GM19351 (cell line): ENCODE results near the gene GRHL3.
A peak's percentile ranks its signal among the peaks of the same experiment; 100 is the strongest.

Experiments
- ATAC-seq: cut with Tn5 transposase; IDR thresholded peaks from one replicate; pipeline ENCODE4 v1.9.1; 2021; ENCODE audit warnings: mild to moderate bottlenecking, moderate library complexity; ENCODE audit not compliant: unreplicated experiment

Gene GRHL3

DNA sequence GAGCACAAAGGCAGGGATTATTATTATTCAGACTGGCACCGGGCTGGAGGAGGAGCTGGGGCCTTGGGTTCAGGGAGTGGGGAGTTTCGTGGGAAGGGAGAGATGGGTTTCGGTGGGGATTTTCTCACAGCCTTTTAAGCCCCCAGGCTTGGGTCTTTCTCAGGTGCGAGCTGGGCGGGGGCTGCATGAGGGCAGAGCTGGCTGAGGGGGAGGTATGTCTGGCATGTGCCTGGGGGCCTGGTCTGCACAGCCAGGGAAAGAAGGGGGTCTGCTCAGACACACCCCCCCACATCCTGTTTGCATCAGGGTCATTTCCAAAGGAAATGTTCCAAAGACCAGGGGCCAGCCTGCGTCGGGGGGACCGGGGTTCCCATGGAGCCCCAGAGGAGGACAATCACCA, 21.6 kb downstream of the GRHL3 start:
- no peak for ATAC-seq

DNA sequence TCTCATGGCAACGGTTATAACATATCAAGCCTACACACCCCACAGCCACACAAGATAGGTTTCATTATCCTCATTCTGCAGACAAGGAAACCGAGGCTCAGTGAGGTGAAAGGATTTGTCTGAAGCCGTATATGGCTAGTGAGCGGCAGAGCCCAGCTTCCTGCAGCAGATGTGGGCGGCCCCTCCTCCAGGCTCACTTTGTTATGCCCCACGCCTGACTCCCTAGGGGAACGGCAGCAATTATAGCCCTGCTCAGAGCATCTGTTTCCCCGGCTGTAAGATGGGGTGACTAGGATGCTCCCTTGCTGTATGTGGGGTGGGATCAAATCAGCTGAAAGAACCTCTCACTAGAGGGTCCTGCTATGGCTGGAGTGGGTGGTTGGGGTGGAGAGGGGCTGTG, 22.1 kb downstream of the GRHL3 start:
- no peak for ATAC-seq

DNA sequence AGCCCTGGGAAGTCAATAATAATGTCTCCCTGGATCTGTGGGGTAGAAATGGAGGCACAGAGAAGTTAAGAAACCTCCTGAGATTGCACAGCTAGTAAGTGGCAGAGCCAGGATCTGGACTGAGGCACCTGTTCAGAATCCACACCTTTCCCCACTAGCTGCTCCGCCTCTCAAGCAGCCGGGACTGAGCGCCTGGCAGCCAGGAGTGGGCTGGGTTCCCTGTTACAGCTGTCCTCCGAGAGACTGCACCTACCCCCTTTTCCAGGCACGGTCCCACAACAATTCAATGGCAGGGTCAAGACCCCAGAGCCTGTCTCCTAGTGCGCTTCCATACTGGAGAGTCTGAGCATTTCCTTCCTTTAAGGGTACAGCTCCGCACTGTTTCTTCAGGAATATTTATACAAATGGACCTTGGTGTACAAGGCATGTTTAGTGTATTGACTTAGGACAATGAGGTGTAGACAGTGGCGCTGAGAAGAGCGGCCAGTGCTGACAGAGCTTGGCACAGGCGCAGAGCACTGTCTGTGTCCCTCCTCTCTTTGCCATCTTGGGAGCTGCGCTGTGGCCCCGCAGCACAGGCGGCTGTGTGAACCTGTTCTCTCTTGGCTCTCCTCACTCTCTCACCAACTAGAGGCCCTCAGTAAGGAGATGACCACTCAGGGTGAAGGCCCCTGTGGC, 24.4 kb downstream of the GRHL3 start:
- ATAC-seq, result no peak

DNA sequence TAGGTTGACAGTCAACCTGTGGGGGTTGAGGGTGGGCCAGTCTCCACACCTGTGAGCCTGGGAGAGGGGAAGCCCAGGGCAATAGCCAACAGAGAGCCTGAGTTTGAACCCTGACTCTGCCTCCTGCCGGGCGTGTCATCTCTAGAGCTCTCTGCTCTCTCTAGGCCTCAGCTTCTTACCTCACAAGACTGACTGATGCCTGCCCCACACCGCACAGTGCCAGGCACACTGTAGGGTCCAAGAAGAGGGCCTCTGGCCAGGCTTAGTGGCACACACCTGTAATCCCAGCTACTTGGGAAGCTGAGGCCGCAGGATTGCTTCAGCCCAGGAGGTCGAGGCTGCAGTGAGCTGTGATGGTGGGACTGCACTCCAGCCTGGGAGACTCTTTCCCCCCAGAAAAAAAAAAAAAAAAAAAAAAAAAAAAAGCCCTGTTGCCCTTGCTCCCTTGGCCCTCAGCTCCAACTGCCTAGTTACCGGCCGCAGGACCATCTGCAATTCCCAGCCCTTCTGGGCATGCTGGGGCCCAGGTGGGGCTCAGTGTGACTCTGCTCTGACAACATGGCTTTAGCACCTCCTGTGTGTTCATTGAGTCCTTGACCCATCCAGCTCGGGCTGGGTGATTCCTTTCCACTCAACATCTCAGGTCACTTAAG, 25.1 kb downstream of the GRHL3 start:
- no peak for ATAC-seq

DNA sequence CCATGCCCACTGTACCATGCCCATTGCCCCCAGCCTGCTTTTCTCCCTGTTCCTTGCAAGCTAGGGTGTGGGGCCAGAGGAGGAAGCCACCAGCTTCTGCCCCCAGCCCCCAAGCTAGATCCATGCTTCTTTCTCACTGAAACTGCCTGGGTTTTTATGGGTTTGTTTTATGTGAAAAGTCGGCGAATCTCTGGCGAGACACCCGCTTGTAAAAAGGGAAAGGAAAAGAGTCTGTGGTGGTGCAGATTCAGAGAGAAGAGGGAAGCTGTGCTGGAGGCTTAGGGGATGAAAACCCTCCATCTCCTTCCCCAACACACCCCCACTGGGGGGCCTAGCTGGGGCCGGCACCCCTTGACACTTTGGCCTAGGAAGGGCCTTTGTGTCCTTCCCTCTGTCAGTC, 26.2 kb downstream of the GRHL3 start:
- no peak for ATAC-seq

DNA sequence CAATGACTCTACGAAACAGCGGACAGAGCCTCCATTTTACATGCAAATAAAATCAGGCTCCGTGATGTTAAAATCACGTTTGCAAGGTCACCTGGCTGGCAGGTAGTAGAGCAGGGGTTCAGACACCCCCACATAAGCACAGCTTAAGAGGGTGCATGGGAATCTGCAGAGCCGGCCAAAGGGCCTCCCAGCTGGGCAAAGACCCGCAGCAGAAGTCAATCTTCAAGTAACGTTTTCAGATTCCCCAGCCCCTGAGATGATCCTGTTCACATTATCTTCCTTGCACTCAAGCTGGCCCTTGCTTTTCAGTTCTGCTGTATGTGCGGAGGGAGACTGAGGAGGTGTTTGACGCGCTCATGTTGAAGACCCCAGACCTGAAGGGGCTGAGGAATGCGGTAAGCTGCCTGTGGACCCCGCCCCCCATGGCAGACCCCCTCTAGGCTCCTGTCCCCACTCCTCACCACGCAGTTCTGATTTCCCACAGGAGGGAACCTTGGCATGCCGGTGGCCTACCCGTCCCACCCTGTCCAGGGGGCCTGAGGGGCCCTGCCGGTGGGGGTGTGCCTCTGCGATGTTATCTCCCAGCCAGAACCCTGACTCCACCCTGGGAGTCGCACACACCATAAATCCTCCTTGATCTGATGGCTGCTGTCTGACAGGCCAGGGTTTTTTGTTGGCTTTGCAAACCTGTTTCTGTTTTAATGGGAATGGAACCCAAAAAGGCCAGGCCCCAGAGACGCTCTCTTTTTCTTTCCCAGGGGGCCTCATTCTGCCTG, 28.2 kb downstream of the GRHL3 start:
- no peak for ATAC-seq

DNA sequence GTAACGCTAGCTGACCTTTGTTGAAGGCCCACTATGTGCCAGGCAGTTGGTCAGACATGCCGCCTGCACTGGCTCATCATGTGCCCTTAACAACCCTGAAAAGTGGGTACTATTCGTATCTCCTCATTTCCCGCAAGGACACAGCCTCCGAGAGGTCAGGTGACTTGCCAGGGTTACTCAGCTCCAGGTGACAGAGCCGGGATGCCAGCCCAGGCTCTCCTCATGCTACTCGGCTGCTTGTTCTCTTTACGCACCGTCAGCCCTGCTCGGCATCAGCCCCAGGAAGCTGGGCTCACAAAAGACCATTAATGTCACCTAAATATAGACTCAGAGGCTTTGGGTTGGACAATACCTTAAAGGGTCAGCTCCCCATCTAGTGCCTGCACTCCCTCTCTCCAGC, 29.0 kb downstream of the GRHL3 start:
- ATAC-seq, result no peak

DNA sequence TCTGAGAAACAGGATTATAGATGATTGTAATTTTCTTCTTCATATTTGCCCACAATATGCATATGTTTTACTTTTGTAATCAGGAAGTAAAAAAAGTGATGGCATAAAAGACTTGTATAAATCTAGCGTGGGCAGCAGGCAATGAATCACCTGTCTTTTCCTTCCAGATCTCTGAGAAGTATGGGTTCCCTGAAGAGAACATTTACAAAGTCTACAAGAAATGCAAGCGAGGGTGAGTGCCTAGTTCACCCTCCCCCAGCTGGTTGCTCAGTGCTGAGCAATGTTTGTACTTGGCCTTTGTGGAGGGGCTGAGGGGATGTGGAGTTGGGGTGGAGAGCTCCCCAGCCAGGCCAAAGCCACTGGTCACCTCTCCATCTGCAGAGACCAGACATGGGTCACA, 30.7 kb downstream of the GRHL3 start:
- ATAC-seq, result no peak

DNA sequence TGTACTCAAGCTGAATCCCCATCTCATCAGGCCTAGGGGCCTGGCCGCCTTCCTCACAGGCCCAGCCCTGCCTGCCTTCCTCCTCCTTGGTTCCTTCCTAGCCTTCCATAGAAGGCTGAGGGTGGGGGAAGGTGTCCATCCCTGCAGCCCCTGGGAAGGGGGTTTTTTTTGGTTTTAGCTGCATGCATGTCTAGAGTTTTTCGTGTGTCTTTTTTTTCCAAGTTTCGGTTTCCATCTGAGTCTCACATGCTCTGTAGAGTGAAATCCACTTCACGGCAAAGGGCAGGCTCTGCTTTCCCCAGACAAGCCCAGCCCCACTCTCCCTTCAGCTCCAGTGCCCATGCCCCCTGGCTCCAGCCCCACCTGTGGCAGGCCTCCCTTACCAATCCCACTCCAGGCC, 32.1 kb downstream of the GRHL3 start:
- peak; percentile 59 for ATAC-seq

DNA sequence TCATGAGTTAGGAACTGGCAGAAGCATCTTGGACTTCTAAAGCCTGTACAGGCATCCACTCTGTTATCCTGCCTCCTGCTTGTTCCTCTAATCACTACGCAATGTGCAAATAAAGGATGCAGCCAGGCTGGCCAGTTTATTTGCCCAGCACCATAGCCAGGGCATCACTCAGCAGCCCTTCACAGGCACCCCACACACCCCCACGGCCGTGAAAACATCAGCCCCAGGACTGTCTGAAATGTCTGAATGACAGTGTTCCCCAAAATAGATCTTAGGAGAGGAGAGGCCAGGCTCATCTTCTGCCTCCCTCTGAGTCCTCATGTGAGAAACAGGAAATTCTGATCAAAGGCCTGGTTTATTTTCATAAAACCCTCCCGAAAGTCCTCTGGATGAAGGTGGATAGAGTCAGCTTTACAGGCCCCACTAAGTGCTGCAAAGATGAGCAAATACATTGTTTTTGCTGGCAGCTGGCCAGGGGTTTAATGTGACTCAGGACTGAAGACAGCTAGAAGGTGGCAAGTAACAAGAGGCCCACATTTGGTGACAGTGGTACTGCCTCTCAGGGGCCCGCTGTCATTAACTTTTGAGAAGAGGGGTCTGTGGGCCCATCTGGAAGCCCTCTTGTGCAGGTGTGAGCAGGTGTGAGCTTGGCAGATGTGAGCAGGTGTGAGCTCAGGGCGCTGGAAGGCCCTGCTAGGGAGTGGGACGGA, 32.9 kb downstream of the GRHL3 start:
- ATAC-seq, result no peak

DNA sequence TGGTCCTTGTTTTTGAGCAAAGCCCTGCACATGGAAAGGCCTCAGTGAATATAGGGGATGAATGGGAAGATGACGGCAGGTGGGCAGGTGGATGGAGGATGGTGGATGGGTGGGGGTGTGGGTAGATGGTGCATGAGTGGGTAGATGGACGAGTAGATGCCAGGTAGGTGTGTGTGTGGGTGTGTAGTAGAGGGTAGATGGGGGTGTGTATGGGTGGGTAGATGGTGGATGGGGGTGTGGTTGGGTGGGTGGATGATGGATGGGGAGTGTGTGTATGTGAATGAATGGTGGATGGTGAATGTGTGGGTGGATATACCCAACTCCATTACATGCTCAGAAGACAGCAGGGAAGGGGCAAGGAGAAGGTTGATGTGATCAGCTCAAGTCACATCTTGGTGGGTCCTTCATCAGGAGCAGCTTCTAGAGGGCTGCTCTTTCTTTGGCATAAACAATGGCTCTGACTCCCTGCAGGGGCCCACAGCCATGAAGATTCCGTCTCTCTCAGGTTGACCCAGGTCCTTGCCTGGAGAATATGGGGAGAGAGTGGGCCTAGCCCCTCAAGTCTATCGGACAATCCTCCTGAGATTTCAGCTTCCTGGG, 34.2 kb downstream of the GRHL3 start:
- ATAC-seq, result no peak

DNA sequence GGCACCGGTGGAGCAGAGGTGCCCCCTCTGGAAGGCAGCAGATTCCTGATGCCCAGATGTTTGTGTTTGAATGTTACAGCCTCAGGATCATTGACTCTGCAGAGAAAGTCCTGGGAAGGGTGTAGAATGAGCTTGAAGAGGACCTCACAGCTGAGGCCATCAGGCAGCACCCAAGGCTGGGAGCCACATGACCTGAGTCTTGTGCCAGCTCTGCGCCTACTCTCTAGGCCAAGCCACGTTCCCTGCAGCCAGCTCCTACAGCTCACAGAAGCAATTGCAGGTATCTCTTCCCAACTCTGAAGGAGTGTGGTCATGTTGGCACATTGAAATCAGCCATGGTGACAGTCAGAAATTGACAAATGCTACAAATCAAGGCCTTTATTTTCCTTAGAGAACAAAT, 36.3 kb downstream of the GRHL3 start:
- ATAC-seq, result no peak

DNA sequence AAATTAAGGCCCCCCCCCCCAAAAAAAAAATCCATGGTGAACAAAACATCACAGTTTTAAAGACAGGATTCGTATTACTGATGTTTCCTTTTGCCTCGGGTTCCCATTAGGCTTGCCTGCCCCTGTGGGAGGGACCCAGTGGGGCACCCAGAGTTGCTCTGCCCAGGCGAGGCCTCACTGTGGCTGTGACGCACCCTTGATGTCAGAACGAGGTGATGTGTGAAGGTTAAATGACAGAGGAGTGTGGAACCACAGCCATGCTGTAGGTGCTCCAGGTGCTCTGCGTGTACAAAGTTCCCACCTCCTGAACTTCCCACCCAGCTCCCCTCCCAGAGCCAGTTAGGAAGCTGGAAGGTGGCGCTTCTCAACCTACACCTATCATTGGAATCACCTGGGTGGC, 37.9 kb downstream of the GRHL3 start:
- ATAC-seq, result no peak

DNA sequence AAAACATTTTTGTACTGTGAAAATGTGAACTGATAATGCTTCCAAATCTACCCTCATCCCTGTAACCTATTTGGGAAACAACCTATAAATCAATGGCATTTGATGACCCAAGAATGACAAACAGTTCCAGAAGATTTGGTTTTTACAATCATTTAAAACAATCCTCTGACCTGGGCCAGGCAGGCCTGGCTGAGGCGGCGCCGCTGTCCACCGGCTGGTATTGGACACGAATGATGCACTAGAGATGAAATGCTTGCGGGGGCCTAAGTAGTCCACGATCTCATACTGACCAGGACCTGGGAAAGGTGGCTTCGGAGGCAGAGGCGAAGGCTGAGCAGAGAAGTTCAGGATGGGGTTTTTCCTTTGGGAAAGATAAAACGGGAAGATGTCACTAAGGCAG, 41.5 kb downstream of the GRHL3 start:
- no peak for ATAC-seq

DNA sequence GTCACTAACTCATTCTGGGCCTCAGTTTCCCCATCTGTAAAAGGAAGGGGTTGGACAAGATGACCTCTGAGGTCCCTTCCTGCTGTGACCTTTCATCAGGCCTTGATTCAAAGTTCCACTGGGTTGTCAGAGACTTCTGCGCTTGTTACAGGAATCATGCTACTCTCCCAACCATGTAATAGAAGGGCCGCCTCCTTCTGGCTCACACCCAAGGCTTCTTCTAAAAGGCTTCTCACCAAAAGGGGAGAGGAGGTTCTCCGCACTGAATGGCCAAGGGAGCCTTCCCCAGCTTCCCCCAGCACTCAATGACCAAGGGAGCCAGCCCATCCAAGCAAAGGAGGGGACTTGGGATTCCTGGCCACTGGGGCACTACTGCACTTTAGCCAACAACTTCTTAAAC, 42.7 kb downstream of the GRHL3 start:
- no peak for ATAC-seq

DNA sequence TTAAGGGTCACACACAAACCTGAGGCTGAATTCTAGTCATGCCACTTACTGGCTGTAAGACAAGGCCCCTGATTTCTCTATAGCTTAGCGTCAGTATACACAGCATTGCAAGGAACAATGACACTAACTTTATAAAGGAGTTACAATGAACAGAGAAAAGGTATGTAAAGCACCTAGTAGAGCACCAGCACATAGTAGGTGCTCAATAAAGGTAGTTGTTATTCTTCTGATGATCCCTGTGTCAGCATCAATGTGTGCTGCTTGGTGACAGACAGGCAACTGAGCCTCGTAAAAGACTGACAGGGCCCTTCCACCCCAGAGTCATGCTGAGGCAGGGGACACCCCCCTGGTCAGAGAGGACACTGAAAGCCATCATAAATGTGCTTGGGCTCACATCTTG, 43.2 kb downstream of the GRHL3 start:
- no peak for ATAC-seq

DNA sequence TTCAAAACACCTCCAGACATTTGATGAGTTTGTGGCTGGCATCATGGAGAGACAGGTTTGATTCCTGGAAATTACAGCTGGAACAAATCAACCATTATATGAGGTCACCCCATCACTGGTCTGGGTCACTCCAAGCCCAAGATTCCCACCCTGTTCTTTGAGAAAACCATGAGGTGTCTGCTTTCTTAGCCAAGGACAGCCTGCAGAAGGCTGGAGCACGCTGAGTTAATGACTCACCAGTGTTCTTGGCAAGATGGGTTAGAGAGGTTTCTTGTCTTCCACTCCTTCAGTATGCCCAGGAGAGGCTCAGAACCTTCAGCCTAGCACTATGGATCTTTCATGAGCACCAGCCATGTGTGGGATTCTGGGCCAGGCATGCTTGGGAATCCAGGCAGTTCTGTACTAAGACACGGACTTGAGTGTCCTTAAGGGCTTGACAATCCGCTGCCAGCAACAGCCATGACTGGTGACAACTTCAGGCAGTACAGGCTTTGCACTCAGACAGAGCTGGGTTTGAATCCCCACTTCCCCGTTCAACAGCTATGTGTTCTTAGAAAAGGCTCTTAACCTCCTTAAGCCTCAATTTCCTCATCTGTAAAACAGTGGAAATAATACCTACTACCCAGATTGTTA, 43.9 kb downstream of the GRHL3 start:
- no peak for ATAC-seq

DNA sequence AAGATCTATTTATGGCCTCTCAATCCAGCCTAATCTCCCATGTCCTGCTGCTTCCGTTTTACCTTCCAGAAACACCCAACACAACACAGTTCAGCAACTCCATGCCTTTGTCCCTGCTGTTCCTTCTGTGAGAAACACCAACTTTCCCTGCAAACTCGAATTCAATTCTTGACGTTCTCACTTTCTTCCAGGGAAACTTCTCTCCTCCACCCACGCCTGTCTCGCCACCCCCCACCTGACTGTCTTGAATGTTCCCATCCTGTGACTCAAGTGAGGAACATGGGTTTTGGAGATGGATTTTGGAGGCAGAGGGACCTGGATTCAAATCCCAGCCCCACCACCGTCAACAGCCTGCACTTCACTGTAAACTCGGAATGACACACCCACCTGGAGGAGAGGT, 44.8 kb downstream of the GRHL3 start:
- no peak for ATAC-seq

DNA sequence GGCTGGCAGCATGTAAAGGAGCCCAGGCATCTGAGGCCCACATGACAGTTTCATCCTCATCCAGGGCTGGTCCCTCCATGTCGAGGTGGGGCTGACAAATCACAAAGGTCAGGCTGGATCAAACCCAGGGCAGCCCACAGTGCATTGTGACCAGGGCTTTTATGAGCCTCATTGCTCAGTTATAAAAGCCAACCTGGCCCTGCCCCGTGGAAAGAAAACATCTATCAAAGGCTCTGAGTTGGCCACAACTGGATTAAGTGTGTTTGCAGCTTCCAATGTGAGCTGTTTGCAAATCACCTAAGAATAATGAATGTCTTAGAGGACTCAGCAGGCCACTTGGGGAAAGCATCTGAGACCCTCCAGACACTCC, 45.4 kb downstream of the GRHL3 start:
- no peak for ATAC-seq

DNA sequence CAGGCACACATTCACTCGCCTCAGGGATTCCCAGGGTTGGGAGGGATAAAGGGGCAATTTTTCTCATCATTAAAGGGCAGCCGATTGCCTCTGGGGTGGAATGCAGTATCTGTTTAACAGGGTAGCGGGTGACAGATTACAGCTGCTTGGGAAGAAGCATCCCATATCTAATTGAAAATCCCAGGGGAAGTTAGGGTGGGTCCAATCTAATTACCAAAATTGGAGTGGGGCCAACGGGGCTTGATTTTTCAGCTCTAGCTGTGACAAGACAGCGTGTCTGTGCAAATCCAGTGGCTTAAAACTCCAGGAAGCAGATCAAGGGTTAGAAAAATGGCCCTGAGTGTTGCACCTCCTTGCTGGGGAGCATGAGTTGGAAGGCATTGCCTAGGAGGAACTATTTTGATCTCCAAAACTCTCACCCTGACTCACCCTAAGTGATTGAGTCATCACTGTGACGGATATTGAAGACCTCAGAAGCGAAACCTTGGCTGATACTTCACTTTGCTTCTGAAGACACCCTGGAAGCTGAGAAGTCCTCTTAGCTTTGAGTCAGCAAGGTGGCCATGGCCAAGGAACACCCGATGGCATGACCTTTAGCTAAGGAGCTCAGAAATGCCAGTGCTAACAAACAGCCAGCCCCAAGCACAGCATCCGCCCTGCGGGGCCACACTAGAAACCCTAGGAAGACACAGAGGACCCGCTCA, 46.0 kb downstream of the GRHL3 start:
- peak; percentile 74 for ATAC-seq
